Measurements from ENCODE around the gene TRIM27.

DNA sequence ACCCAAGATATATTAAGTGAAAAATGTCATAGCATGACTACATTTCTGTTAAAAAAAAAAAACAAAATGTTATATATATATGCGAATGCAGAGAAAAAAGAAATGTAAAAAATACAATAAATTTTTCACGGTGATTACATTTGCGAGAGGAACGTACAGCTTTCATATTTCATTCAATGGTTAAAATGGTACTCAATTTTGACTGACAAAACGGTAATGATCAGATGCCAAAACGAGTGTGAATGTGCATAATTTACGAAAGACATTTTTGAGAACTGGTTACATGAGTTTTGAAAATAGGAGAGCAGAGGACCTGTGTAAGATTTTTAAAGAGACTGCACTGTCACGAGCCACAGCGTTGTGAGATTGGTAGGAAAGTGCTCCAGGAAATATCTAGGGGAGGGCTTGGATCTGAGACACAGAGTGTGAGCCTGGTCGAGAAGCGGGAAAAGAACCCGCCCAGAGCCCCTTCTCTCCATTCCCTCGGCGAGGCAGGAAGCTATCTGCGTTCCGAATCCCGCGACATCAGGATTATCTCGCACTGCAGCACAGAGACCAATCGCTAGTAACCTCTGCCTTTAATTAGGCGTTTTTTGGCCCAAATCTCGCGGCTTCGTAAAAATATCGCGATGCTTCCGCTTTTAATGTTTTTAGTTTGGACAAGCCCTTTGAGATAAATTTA, 28.5 kb downstream of the TRIM27 start:
- TF ChIP-seq, protein P1, sequence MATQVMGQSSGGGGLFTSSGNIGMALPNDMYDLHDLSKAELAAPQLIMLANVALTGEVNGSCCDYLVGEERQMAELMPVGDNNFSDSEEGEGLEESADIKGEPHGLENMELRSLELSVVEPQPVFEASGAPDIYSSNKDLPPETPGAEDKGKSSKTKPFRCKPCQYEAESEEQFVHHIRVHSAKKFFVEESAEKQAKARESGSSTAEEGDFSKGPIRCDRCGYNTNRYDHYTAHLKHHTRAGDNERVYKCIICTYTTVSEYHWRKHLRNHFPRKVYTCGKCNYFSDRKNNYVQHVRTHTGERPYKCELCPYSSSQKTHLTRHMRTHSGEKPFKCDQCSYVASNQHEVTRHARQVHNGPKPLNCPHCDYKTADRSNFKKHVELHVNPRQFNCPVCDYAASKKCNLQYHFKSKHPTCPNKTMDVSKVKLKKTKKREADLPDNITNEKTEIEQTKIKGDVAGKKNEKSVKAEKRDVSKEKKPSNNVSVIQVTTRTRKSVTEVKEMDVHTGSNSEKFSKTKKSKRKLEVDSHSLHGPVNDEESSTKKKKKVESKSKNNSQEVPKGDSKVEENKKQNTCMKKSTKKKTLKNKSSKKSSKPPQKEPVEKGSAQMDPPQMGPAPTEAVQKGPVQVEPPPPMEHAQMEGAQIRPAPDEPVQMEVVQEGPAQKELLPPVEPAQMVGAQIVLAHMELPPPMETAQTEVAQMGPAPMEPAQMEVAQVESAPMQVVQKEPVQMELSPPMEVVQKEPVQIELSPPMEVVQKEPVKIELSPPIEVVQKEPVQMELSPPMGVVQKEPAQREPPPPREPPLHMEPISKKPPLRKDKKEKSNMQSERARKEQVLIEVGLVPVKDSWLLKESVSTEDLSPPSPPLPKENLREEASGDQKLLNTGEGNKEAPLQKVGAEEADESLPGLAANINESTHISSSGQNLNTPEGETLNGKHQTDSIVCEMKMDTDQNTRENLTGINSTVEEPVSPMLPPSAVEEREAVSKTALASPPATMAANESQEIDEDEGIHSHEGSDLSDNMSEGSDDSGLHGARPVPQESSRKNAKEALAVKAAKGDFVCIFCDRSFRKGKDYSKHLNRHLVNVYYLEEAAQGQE (IDR thresholded peaks at IDR 0.05) = peak; percentile 70
- TF ChIP-seq, protein P2, sequence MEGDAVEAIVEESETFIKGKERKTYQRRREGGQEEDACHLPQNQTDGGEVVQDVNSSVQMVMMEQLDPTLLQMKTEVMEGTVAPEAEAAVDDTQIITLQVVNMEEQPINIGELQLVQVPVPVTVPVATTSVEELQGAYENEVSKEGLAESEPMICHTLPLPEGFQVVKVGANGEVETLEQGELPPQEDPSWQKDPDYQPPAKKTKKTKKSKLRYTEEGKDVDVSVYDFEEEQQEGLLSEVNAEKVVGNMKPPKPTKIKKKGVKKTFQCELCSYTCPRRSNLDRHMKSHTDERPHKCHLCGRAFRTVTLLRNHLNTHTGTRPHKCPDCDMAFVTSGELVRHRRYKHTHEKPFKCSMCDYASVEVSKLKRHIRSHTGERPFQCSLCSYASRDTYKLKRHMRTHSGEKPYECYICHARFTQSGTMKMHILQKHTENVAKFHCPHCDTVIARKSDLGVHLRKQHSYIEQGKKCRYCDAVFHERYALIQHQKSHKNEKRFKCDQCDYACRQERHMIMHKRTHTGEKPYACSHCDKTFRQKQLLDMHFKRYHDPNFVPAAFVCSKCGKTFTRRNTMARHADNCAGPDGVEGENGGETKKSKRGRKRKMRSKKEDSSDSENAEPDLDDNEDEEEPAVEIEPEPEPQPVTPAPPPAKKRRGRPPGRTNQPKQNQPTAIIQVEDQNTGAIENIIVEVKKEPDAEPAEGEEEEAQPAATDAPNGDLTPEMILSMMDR (IDR thresholded peaks at IDR 0.05; ENCODE audit: low read depth, low read length, missing input control) = no peak
- TF ChIP-seq SP1 (IDR thresholded peaks at IDR 0.05) (peak; percentile 6), GABPA (IDR thresholded peaks at IDR 0.05 in 1 of 2, conservative IDR thresholded peaks at IDR 0.05 in 1 of 2) (no peak), YY1 (IDR thresholded peaks at IDR 0.05) (peak; percentile 53)
- TF ChIP-seq, protein P3, sequence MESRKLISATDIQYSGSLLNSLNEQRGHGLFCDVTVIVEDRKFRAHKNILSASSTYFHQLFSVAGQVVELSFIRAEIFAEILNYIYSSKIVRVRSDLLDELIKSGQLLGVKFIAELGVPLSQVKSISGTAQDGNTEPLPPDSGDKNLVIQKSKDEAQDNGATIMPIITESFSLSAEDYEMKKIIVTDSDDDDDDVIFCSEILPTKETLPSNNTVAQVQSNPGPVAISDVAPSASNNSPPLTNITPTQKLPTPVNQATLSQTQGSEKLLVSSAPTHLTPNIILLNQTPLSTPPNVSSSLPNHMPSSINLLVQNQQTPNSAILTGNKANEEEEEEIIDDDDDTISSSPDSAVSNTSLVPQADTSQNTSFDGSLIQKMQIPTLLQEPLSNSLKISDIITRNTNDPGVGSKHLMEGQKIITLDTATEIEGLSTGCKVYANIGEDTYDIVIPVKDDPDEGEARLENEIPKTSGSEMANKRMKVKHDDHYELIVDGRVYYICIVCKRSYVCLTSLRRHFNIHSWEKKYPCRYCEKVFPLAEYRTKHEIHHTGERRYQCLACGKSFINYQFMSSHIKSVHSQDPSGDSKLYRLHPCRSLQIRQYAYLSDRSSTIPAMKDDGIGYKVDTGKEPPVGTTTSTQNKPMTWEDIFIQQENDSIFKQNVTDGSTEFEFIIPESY (IDR thresholded peaks at IDR 0.05) = peak; percentile 99
- TF ChIP-seq, protein P4, sequence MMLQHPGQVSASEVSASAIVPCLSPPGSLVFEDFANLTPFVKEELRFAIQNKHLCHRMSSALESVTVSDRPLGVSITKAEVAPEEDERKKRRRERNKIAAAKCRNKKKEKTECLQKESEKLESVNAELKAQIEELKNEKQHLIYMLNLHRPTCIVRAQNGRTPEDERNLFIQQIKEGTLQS (IDR thresholded peaks at IDR 0.05) = no peak
